HG03045 (cell line): ENCODE measurements around the gene PIGU.
A peak's percentile ranks its signal among the peaks of the same experiment; 100 is the strongest.
"Not testable (repeated sequence)": the region's sequence is repeated elsewhere in the genome, so short reads cannot be mapped to it uniquely, and the experiment has no call there.

Source experiments
- ATAC-seq: cut with Tn5 transposase; IDR thresholded peaks from one replicate; pipeline ENCODE4 v1.9.1; 2021; ENCODE audit warnings: mild to moderate bottlenecking, moderate library complexity; ENCODE audit not compliant: unreplicated experiment

PIGU gene, protein sequence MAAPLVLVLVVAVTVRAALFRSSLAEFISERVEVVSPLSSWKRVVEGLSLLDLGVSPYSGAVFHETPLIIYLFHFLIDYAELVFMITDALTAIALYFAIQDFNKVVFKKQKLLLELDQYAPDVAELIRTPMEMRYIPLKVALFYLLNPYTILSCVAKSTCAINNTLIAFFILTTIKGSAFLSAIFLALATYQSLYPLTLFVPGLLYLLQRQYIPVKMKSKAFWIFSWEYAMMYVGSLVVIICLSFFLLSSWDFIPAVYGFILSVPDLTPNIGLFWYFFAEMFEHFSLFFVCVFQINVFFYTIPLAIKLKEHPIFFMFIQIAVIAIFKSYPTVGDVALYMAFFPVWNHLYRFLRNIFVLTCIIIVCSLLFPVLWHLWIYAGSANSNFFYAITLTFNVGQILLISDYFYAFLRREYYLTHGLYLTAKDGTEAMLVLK

DNA sequence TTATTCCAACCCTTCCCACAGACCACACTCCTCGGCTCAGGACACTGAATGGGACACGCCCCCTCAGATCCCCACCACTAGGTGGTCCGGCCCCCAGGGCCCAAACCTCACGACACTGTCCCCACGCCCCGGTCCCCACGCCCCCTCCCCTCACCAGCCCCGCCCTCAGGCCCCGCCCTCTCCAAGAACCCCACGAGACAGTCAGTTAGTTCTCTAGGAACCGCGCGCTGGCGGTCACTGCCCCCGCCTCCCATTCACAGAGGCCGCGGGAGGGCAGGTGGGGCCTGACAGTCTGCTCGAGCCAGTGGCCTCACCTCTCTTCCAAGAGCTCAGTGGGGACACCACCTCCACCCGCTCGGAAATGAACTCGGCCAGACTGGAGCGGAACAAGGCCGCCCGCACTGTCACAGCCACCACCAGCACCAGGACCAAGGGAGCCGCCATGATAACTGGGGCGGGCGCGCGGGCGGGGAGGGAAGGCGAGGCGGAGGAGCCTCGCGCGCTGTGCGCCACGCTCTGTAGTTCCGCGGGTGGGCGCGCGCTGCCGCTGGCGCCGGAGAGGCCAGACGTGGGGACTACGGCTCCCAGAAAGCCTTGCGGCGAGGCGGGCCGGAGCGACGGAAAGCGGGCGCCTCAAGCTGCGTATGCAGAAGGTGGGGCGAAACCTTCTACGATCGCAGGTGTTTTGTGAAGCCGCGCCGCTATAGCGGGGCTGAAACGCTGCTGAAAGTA is at the start of gene PIGU:
TSS of gene PIGU (minus strand) at position 451 of the 732 bp plus-strand sequence. CDS start at position 444, 7 bp downstream.
- peak; percentile 93 for ATAC-seq

DNA sequence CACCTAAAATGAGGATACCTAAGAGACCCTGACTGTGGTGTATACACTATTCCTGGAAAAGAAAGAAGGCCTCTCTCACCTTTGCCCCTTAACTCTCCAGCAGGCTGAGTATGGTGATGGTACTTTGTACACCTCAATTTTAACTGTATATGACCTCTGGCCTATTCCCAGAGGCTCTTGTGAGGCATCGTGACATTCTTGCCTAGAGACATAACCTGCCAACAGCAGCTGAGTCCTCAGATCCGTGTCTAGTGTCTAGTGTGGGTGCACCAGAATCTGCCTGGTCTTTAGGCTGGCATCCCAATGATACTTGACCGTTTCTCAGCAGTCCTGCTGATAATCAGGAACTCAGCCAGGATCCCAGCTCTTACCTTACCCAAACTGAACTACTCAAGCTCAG is 47.3 kb upstream of the PIGU start:
- ATAC-seq = no peak

DNA sequence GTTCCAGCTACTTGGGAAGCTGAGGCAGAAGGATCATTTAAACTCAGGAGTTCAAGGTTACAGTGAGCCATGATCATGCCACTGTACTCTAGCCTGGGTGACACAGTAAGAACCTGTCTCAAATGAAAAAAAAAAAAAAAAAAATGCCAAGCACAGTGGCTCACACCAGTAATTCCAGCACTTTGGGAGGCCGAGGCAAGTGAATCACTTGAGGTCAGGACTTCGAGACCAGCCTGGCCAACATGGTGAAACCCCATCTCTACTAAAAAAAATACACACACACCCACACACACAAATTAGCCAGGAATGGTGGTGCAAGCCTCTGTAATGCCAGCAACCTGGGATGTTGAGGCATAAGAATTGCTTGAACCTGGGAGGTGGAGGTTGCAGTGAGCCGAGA is 45.7 kb upstream of the PIGU start:
- ATAC-seq = not testable (repeated sequence)

DNA sequence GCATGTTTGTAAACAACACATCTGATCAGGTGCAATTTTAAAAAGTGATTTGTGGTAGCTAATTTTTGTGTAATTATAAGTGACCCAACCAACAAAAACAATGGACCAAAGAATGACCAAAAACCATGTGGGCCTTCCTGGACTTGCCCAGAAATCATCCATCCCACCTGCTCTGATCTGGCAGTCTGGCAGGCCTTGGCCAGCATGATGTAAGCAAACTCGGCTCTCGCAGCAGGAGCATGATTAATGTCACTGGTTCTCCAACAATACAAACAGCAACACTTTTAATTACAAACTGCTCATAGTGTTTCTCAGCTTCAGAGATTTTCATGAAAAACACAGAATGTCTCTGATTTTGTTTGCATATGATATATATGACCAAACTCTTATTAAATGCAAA is 43.4 kb upstream of the PIGU start:
- ATAC-seq = no peak

DNA sequence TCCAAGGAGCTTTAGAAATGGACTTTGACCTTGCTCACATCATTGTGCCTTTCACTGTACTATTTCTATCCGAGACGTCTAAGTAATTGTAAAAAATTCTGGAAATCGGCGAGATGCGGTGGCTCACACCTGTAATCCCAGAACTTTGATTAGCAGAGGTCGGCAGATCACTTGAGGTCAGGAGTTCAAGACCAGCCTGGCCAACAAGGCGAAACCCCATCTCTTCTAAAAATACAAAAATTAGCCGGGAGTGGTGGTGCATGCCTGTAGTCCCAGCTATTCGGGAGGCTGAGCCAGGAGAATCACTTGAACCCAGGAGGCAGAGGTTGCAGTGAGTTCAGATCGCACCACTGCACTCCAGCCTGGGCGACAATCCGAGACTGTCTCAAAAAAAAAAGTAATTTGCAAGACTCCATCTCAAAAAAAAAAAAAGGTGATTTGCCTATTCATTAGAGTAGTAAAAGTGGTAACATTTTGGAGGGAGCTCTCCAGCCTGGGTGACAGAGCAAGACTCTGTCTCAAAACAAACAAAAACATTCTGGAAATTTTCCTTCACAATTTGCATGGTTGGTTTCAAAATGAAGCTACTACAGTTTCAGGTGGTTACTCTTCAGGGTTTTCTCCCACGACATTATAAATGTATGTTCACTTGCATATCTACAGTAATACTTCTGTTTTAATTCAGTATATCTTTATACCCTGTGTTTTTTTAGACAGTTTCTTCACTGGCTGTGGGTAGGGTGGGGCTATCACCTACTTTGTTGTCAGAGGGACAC is 42.5 kb upstream of the PIGU start:
- ATAC-seq = peak; percentile 83

DNA sequence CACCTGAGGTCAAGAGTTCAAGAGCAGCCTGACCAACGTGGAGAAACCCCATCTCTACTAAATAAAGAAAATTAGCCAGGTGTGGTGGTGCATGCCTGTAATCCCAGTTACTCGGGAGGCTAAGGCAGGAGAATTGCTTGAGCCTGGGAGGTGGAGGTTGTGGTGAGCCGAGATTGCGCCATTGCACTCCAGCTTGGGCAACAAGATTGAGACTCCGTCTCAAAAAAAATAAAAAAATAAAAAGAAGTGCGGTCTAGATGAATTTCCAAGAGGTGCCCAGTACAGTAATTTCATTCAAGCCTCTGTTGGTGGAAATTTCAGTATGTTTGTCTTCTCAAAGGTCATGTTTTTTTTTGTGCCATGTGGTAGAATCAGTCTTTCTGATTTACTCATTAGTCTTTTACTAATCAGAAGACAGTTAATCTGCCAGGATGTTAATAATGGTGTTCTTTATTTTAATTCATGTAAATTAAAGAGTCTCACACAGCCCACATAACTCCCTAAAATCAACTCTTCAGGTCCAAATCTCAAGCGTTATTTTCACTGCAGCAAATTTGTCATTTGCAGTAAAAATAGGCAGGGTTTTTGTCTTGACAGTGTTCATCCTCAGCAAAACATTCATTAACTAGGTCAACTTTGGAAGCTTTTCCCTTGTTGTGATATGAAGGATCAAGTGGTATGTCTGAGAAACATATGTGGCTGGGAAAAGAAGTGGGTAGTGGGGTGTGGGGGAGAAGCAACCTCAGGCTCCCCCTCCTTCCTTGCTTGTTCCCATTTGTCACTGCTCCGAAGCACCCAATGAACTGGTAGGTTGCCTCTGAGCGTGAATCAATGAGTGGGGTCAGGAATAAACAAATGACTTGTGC is 40.6 kb upstream of the PIGU start:
- no peak for ATAC-seq

DNA sequence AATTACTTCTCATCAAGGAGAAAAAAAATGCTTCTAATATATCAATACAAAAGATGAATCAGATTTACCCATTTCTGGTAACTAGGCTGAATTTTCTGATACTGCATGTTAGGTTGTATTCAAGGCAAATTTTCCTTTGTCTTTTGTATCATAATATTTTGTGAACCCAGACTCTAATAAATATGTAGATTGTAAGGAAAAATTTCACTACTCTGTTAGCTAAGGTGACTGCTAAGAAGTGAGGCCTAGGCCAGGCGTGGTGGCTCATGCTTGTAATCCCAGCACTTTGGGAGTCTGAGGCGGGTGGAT is 40.0 kb upstream of the PIGU start:
- no peak for ATAC-seq

DNA sequence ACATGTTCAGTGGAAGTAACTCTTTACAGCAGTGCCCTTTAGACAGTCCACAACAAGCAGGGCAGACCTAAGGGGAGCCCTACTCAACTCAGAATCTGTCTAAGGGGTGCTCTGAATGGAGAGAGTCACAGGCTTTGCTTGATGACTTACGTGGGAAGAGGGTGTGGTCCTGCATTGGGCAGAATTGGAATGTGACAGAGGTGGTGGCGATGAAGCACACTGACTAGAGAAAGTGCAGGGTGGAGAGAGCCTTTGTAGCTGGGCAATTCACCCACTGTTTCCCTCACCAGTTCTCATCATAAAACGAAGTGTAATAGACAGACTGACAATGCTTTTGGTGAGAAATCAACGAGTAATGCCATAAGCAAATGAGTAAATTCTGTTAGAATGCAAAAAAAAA is 38.5 kb upstream of the PIGU start:
- ATAC-seq = no peak

DNA sequence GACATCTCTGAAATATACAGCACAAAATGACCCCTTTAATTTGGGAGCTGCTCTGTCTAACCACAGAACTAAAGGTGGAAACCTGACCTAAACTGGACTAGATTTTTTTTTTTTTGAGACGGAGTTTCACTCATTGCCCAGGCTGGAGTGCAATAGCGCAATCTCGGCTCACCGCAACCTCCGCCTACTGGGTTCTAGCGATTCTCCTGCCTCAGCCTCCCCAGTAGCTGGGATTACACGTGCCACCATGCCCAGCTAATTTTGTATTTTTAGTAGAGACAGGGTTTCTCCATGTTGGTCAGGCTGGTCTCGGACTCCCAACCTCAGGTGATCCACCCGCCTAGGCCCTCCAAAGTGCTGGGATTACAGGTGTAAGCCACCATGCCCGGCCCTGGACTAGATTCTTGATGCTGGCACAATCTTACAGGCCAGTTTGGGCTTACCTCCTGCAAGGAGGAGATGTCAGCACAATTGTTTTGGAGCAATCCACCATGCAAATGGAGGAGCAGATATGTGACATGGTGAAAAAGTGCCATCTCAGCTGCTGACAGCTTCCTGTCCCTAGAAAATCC is 37.1 kb upstream of the PIGU start:
- ATAC-seq = not testable (repeated sequence)

DNA sequence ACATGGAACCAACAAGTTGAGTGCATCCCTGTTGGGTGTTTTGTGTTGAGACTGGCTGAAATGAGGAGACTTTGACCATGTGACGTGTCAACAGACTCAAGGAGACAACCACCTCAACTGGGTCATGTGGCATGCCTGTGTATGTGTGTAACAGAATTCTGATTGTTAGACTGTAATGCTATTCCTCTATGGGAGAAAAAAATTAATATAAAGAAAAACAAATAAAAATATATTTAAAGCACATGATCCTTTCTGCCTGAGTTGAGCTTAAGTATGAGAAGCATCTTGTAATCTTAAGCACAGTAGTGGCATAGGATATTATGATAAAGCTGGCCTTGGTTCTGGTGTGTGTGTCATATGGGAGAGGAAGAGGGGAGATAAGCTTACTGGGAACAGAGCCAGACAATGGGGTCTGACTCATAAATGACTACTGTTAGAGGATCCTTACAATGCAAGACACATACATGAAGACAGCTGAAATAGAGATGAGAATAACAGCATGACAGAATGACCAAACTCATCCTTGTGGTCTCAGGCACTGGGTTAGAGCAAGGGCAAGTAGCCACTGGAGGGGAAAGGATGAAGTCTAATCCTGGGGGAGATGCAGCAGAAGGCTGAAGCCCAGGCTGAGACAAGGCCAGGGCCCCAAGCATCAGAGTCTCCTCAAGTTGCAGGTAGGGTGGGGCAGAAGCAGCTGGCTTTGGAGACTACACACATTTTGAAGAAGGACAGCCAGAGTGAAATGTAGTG is 36.5 kb upstream of the PIGU start:
- ATAC-seq = no peak

DNA sequence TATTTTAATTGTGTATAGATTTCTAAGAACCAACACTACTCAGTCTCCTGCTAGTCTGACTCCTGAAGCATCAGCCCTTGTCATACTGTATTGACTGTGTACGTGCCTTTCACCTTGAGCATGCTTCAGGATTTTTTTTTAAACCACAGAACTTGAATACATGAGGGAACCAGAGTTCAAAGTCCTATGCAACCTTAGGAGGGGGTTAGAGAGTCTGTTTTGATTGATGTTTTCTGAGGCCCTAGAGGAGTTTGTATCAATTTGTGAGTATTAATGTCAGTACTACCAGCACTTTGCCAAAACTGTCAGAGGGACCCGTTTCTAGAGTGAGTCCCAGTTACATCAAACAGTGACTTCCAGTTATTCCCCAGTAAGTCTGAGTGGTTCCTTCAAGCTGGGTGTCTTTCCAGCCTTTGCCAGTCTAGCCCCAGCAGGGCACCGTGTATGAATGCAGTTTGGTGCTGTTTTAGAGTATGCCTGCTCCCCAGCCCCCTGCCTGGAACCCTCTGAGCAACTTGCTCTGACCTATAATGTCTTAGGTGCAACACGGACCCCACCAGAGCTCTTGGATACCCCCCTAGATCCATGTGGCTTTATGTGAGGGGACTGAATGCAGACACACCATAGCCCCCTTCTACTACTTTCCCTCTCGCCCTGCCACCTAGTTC is 35.8 kb upstream of the PIGU start:
- ATAC-seq = no peak

DNA sequence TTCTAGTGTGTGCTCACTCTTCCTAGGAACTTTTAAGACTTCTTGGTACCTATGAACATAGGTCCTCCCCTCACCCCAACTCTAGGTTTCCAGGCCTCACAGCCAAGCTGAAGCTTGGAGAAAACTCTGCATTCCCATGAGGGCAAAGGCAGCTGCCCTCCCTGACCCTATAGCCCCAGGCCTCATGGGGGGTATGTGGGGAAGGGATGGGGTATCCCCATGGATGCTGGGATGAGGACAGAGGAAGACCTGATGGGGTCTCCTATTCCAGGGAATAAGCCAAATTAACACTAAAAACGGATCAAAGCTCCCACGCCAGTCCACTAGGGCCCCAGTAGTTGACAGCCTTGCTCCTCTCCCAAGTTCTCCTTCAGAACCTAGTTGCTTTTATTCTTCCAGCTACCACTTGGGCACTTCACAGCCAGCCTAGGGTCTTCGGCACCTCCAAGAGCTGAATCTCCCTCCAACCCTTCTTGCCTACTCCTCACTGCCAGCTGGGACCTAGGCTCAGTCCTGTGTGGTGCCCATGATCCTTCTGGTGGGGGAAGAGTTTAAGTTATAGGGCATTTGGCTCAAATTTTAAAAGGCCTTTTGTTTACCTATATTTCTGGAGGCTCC is 35.0 kb upstream of the PIGU start:
- ATAC-seq = no peak

DNA sequence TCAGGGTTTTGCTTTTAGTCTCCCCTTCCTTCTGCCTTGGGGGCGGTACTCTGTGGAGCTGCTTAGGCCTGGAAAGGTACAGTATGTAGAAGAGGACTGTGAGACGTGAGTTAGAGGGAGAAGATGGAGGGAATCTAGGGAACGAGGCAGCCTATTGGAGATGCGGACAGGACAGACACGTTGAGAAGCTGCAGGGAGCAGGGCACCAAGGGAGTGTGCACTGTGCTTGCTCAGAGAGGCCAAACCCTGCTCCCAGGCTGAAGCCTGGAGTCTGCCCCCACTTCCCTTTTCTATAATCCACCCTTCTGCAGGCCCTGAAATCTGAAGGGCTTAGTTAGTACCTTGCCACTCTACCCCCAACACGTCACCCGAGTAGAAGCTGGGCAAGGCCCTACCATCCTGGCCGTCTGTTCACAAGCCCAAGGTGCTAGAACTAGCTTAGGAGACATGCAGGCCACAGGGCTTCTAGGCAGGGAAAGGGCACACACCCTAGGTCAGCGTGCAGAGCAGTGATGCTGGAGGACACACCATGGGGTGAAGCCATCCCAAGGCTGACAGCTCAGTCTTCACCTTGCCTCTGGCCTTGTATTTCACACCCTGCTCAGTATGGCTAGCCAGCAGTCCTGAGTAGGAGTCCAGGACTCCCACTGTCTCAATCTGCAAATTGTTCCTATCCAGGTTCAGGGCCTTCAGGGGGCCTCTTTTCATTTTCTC is 34.1 kb upstream of the PIGU start:
- ATAC-seq = no peak

DNA sequence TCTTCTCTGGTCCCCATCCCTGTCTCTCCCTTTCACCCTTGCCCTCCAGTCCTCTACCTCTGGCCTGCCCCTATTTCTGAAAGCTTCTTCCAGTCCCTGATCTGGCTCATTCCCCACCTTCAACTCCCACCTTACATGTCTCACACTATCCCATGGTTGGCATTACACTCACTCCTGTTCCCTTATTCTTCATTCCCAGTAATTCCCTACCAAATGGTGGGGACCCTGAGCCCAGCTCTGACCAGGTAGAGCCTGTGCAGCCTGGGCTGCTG is 33.6 kb upstream of the PIGU start:
- no peak for ATAC-seq

DNA sequence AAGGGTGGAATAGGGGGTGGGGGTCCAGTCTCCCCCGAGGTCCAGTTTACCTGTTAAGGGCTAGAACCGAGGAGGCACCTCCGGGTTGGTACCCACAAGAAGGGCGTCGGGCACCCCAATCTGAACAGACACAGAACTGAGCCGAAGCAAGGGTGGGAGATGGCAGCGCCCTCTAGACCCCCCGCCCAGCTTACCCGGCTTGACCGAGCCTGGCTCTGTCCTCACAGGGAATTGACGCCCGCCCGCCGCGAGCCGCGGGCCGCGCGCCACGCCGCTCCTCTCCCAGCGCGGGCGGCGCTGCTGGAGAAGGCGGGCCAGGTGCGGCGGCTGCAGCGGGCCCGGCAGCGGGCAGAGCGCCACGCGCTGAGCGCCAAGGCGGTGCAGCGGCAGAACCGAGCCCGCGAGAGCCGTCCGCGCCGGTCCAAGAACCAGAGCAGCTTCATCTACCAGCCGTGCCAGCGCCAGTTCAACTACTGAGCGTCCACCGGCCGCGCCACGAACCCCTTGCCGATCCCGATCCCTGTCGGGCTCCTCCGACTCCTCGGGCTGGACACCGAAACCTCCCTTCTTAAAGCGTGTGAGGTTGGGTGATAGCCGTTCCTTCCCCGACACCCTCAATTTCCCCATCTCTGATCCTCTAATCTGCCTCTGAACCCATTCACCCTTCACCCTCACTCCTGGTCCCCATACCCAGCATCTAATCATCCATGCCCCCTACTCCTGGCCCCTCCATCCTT is 33.1 kb upstream of the PIGU start:
- peak; percentile 35 for ATAC-seq

DNA sequence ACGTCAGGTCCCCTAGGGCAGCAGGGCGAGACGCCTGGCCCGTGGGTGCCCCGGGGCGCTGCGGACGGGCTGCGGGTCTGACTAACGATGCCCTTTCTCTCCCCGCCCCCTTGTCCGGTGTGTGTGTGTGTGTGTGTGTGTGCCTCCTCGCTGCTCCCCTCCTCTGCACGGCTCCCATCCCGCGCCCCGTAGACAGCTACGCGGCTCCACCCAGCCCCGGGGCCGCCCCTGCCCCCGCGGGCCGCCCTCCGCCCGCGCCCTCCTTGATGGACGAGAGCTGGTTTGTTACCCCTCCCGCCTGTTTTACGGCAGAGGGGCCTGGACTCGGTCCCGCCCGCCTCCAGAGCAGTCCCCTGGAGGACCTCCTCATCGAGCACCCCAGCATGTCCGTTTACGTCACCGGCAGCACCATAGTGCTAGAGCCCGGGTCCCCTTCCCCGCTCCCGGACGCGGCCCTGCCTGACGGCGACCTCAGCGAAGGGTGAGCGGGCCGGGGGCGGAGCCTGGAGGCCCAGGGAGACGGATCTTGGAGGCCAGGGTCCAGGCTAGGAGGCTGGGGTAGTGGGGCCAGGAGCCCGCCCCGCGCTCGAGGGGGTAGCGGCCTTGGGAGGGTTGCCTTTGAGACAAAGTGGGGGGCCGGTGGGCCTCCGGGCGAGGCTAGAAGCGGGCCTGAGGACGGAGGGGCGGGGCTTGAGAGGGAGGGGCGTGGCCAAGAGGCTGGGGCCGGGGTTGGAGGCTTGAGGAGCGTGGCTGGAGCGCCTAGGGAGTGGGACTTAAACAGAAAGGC is 32.3 kb upstream of the PIGU start:
- ATAC-seq = peak; percentile 46

DNA sequence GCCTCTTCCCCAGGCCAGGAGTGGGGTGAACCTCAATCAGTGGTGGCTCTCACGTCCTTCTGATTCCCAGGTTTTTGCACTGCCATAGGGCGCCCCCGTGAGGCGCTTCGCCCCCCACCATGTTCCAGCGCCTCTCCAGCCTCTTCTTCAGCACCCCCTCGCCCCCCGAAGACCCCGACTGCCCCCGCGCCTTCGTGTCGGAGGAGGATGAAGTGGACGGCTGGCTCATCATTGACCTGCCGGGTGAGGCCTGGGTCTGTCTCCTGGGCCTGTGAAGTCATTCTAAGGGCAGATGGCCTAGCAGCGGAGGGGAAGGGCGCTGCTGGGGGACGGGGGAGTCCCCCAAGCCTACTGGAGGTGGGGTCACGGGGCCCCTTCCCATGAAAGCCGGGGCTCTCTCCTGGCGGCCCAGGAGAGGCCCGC is 31.7 kb upstream of the PIGU start:
- ATAC-seq = peak; percentile 5
